Ecto neural progenitor cell (in vitro differentiated cells): ENCODE results near the gene DCAF8.

Experiments used
- DNase-seq: peaks from one replicate; pipeline ENCODE4 v3.0.0-alpha.2; 2018; ENCODE audit warnings: low spot score

Gene DCAF8

GRCh38 chr1:160225345-160225744, 37.0 kb downstream of the DCAF8 start:
- DNase-seq: no peak

GRCh38 chr1:160224606-160225005, 37.7 kb downstream of the DCAF8 start:
- DNase-seq: no peak

GRCh38 chr1:160222546-160222945, 39.8 kb downstream of the DCAF8 start:
- no peak for DNase-seq

- DNase-seq: no peak
Observed at GRCh38 chr1:160221089-160221488, 41.3 kb downstream of the DCAF8 start.

GRCh38 chr1:160220301-160220700, 42.0 kb downstream of the DCAF8 start:
- DNase-seq: no peak

GRCh38 chr1:160219062-160219929, 43.1 kb downstream of the DCAF8 start:
- DNase-seq: no peak

- DNase-seq: no peak
Observed at GRCh38 chr1:160217481-160218051, 44.8 kb downstream of the DCAF8 start.

- no peak for DNase-seq
Observed at GRCh38 chr1:160216301-160216700, 46.0 kb downstream of the DCAF8 start.

- no peak for DNase-seq
Observed at GRCh38 chr1:160214481-160215140, 47.7 kb downstream of the DCAF8 start.

- no peak for DNase-seq
Observed at GRCh38 chr1:160211046-160211790, 51.1 kb downstream of the DCAF8 start.

- no peak for DNase-seq
Observed at GRCh38 chr1:160210561-160210960, 51.8 kb downstream of the DCAF8 start.

- no peak for DNase-seq
Observed at GRCh38 chr1:160209321-160210046, 52.9 kb downstream of the DCAF8 start.

- no peak for DNase-seq
Observed at GRCh38 chr1:160208557-160209320, 53.6 kb downstream of the DCAF8 start.

GRCh38 chr1:160207771-160208556, 54.4 kb downstream of the DCAF8 start:
- DNase-seq: no peak

GRCh38 chr1:160207118-160207650, 55.2 kb downstream of the DCAF8 start:
- no peak for DNase-seq

GRCh38 chr1:160206421-160207117, 55.8 kb downstream of the DCAF8 start:
- no peak for DNase-seq

- no peak for DNase-seq
Observed at GRCh38 chr1:160206036-160206389, 56.3 kb downstream of the DCAF8 start.

- DNase-seq: peak; percentile 87
Observed at GRCh38 chr1:160205242-160206035, 56.9 kb downstream of the DCAF8 start, which contains the start of gene PEA15. TSS of gene PEA15 (plus strand) at chr1:160205384. CDS start at chr1:160211545, 6,161 bp downstream.
